NCI-H128 (cell line): ENCODE measurements around the gene B3GNT9.

Source experiments
- DNase-seq: peaks from one replicate; lab custom pipeline; 2025; ENCODE audit not compliant: unreplicated experiment; lab: John Stamatoyannopoulos, UW

Gene B3GNT9

GRCh38 chr16:67150833-67151396 is at the start of gene B3GNT9:
Gene B3GNT9 (minus strand): TSS chr16:67150998. CDS start chr16:67150485, 513 bp downstream.
- no peak for DNase-seq

GRCh38 chr16:67200491-67200890 is 49.7 kb upstream of the B3GNT9 start:
- no peak for DNase-seq

GRCh38 chr16:67199808-67200198 is 49.0 kb upstream of the B3GNT9 start:
- DNase-seq, result no peak

- no peak for DNase-seq
Measured at GRCh38 chr16:67199011-67199807, 48.4 kb upstream of the B3GNT9 start, which contains the start of gene ELMO3. Gene ELMO3 (plus strand): TSS chr16:67199131. CDS start chr16:67199327, 196 bp downstream.

GRCh38 chr16:67198238-67198734 is 47.5 kb upstream of the B3GNT9 start:
- no peak for DNase-seq

GRCh38 chr16:67197704-67198103 is 46.9 kb upstream of the B3GNT9 start:
- no peak for DNase-seq

GRCh38 chr16:67196881-67197280 is 46.1 kb upstream of the B3GNT9 start:
- no peak for DNase-seq

- DNase-seq, result no peak
Measured at GRCh38 chr16:67195676-67196075, 44.9 kb upstream of the B3GNT9 start.

GRCh38 chr16:67194260-67194659 is 43.5 kb upstream of the B3GNT9 start:
- DNase-seq, result no peak

GRCh38 chr16:67193536-67193935 is 42.7 kb upstream of the B3GNT9 start:
- DNase-seq, result no peak

GRCh38 chr16:67192781-67193361 is 42.1 kb upstream of the B3GNT9 start:
- no peak for DNase-seq

- DNase-seq, result peak; percentile 43
Measured at GRCh38 chr16:67191995-67192681, 41.3 kb upstream of the B3GNT9 start, which contains the start of gene E2F4. Gene E2F4 (plus strand): TSS chr16:67192155. CDS start chr16:67192228, 73 bp downstream.

GRCh38 chr16:67191411-67191994 is 40.7 kb upstream of the B3GNT9 start:
- no peak for DNase-seq

GRCh38 chr16:67190448-67191399 is 39.9 kb upstream of the B3GNT9 start:
- no peak for DNase-seq

- no peak for DNase-seq
Measured at GRCh38 chr16:67190041-67190440, 39.2 kb upstream of the B3GNT9 start, which contains the start of gene EXOC3L1. Gene EXOC3L1 (minus strand): TSS chr16:67190136. CDS start chr16:67189676, 460 bp downstream.

GRCh38 chr16:67188798-67189197 is 38.0 kb upstream of the B3GNT9 start:
- DNase-seq, result no peak

GRCh38 chr16:67188323-67188722 is 37.5 kb upstream of the B3GNT9 start:
- no peak for DNase-seq

GRCh38 chr16:67187175-67187890 is 36.5 kb upstream of the B3GNT9 start:
- no peak for DNase-seq

GRCh38 chr16:67186550-67186950 is 35.8 kb upstream of the B3GNT9 start:
- DNase-seq, result no peak
